ENCODE results near the gene SCAMP2. TPM values are rescaled to one million over a fixed set of nuclear protein-coding genes. Genes with fewer than 3 reads are reported as not detected.

SCAMP2 gene
- total RNA-seq, 1 donor from 2014 or later, result 108 TPM

- no peak for DNase-seq (ENCODE audit: low spot score)
Observed at GRCh38 chr15:74821790-74822158, 51.4 kb downstream of the SCAMP2 start.

- DNase-seq (ENCODE audit: low spot score), result no peak
Observed at GRCh38 chr15:74821091-74821789, 51.9 kb downstream of the SCAMP2 start.

- DNase-seq (ENCODE audit: low spot score), result no peak
Observed at GRCh38 chr15:74820056-74820455, 53.1 kb downstream of the SCAMP2 start.

GRCh38 chr15:74817370-74817737 lies 55.8 kb downstream of the SCAMP2 start:
- DNase-seq (ENCODE audit: low spot score), result no peak

GRCh38 chr15:74816624-74817369 lies 56.4 kb downstream of the SCAMP2 start:
- DNase-seq (ENCODE audit: low spot score), result no peak

GRCh38 chr15:74815961-74816360 lies 57.2 kb downstream of the SCAMP2 start:
- DNase-seq (ENCODE audit: low spot score), result no peak

GRCh38 chr15:74815121-74815934 lies 57.8 kb downstream of the SCAMP2 start:
- no peak for DNase-seq (ENCODE audit: low spot score)

- no peak for DNase-seq (ENCODE audit: low spot score)
Observed at GRCh38 chr15:74812533-74812932, 60.6 kb downstream of the SCAMP2 start, which contains the start of gene LMAN1L. TSS of gene LMAN1L (plus strand) at chr15:74812835. CDS start at chr15:74812855, 20 bp downstream.

GRCh38 chr15:74809956-74810355 lies 63.2 kb downstream of the SCAMP2 start:
- no peak for DNase-seq (ENCODE audit: low spot score)

- no peak for DNase-seq (ENCODE audit: low spot score)
Observed at GRCh38 chr15:74809242-74809641, 63.9 kb downstream of the SCAMP2 start.

GRCh38 chr15:74808840-74809229 lies 64.3 kb downstream of the SCAMP2 start:
- DNase-seq (ENCODE audit: low spot score), result no peak

- DNase-seq (ENCODE audit: low spot score), result no peak
Observed at GRCh38 chr15:74808078-74808839, 64.9 kb downstream of the SCAMP2 start.

GRCh38 chr15:74807282-74807681 lies 65.9 kb downstream of the SCAMP2 start:
- DNase-seq (ENCODE audit: low spot score), result no peak

GRCh38 chr15:74804935-74805334 lies 68.2 kb downstream of the SCAMP2 start:
- DNase-seq (ENCODE audit: low spot score), result no peak

GRCh38 chr15:74802862-74803447 lies 70.2 kb downstream of the SCAMP2 start:
- no peak for DNase-seq (ENCODE audit: low spot score)

GRCh38 chr15:74802290-74802689 lies 70.9 kb downstream of the SCAMP2 start:
- no peak for DNase-seq (ENCODE audit: low spot score)

- no peak for DNase-seq (ENCODE audit: low spot score)
Observed at GRCh38 chr15:74801311-74801997, 71.7 kb downstream of the SCAMP2 start.

- no peak for DNase-seq (ENCODE audit: low spot score)
Observed at GRCh38 chr15:74800559-74801094, 72.5 kb downstream of the SCAMP2 start.

GRCh38 chr15:74799856-74800558 lies 73.2 kb downstream of the SCAMP2 start:
- DNase-seq (ENCODE audit: low spot score), result no peak
